Measurements from ENCODE around the gene TMPRSS6.

TMPRSS6 gene

DNA sequence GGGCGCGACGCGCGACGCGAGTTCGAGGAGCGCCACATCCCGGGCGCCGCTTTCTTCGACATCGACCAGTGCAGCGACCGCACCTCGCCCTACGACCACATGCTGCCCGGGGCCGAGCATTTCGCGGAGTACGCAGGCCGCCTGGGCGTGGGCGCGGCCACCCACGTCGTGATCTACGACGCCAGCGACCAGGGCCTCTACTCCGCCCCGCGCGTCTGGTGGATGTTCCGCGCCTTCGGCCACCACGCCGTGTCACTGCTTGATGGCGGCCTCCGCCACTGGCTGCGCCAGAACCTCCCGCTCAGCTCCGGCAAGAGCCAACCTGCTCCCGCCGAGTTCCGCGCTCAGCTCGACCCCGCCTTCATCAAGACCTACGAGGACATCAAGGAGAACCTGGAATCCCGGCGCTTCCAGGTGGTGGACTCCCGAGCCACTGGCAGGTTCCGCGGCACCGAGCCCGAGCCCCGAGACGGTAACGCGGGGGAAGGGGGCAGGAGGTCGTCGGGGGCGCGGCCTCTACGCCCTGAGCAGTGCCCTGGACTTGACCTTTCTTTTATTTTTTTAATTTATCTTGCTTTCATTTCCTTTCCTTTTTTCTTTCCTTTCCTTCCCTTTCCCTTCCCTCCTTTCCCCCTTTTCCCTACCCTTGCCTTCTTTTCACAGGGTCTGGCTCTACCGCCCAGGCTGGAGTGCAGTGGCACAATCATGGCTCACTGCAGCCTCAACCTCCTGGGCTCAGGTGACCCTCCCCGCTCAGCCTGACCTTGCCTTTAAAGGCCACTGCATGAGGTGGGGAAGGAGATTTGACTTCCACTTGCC lies 85.0 kb downstream of the TMPRSS6 start:
- no peak overlapping the region for H3K4me3 Mint-ChIP-seq
- H3K9me3 Mint-ChIP-seq: no peaks in the 10 kb centered on the region
- H3K36me3 Mint-ChIP-seq (ENCODE audit: low read depth): peaks cover 5% of the 10 kb centered on the region
- H3K27me3 Mint-ChIP-seq (ENCODE audit: low read depth): no peaks in the 10 kb centered on the region
- peaks cover 20% of the 10 kb centered on the region for H3K4me1 Mint-ChIP-seq (ENCODE audit: low read depth)
- no peak overlapping the region for H3K27ac Mint-ChIP-seq

DNA sequence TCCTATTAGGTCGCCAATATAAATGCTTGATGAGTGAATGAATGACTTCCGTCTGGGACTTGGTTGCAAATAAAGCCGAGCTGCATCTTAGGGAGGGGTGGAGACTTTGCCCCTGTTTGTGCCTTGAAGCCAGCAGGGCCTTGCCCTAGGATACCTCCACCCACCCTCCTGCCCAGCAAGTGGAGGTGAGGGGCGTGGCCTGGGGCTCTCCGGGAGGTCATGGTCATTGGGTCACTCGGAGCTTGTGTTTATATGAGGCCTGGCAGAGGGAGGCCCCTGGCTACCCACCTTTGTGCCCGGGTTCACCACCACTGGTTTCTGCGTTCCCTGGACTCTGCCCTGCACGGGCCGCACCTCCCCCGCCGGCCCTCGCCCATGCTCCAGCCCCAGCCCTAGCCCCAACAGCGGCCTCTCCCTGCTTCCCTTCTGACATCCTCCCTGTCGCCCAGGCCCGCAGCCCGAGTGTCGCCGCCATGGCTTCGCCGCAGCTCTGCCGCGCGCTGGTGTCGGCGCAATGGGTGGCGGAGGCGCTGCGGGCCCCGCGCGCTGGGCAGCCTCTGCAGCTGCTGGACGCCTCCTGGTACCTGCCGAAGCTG lies 85.7 kb downstream of the TMPRSS6 start:
- Mint-ChIP-seq H3K4me3 (no peak overlapping the region), H3K36me3 (ENCODE audit: low read depth) (peaks cover 5% of the 10 kb centered on the region), H3K27me3 (ENCODE audit: low read depth) (no peaks in the 10 kb centered on the region), H3K9me3 (no peaks in the 10 kb centered on the region), H3K4me1 (ENCODE audit: low read depth) (peaks cover 20% of the 10 kb centered on the region), H3K27ac (no peak overlapping the region)

DNA sequence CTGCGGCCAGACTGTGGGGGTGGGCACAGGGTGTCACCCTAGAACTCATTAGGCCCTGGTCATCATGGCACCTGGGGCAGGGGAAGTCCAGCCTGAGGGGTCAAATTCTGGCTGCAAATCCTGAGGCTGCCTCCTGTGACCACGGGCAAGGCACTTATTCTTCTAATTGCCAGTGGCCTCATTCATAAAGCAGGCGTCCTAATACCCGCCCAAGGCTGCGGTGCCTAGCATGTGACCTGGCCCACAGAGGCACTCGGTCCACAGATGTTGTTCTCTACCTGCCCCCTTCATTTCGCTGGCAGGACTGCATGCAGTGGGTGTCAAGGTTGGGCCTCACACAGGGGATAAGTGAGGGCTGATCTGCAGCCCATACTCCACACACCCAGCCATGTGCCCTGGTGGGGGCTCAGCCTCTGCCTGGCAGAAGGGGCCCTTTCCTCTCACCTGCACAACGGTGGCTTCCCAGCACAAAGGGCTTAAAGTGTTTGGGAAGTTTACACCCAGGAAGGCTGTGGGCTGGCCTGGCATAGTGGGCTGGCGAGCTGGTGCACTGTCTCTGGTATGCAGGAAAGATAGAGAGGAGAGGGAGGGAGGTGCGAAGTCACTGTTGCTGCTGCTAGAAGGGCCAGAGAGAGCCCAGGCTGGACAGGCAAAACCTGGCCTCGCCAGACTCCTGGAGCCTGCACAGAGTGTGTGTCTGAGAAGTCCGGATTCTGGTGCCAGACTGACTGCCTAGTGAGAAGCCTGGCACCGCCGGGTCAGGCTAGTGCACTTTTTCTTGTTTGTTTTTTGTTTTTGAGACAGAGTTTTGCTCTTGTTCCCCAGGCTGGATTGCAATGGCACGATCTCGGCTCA lies 86.8 kb downstream of the TMPRSS6 start:
- no peaks in the 10 kb centered on the region for H3K9me3 Mint-ChIP-seq
- no peak overlapping the region for H3K27ac Mint-ChIP-seq
- H3K4me3 Mint-ChIP-seq: no peak overlapping the region
- no peaks in the 10 kb centered on the region for H3K27me3 Mint-ChIP-seq (ENCODE audit: low read depth)
- H3K4me1 Mint-ChIP-seq (ENCODE audit: low read depth): peaks cover 22% of the 10 kb centered on the region
- H3K36me3 Mint-ChIP-seq (ENCODE audit: low read depth): peaks cover 5% of the 10 kb centered on the region

- Mint-ChIP-seq H3K4me3 (peak overlapping the region; percentile 72), H3K4me1 (ENCODE audit: low read depth) (peaks cover 22% of the 10 kb centered on the region), H3K27me3 (ENCODE audit: low read depth) (no peaks in the 10 kb centered on the region), H3K27ac (peak overlapping the region; percentile 77), H3K9me3 (no peaks in the 10 kb centered on the region), H3K36me3 (ENCODE audit: low read depth) (peaks cover 5% of the 10 kb centered on the region)
Observed at GRCh38 chr22:37021710-37022482, 87.6 kb downstream of the TMPRSS6 start.

DNA sequence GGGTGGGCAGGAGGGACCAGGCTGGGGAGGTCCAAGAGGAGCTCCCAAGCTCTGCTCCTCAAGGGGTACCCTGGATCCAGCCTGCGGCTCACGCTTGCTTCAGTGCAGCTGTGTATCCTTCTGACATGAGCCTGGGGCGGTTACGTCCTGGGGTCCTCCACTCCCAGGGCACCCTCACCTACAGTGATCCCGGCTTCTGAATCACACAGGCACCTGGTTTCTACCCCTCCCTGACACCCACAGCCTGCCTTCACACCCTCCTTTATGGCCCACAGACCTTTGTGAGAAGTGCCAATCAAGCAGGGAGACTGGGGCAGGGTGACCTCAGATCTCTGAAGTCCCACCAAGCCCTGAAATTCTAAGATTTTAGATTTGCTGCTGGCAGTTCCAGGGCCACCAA lies 88.5 kb downstream of the TMPRSS6 start:
- Mint-ChIP-seq H3K4me3 (no peak overlapping the region), H3K36me3 (ENCODE audit: low read depth) (peaks cover 5% of the 10 kb centered on the region), H3K9me3 (no peaks in the 10 kb centered on the region), H3K4me1 (ENCODE audit: low read depth) (peaks cover 22% of the 10 kb centered on the region), H3K27me3 (ENCODE audit: low read depth) (no peaks in the 10 kb centered on the region), H3K27ac (no peak overlapping the region)

- Mint-ChIP-seq H3K27ac (peak overlapping the region; percentile 67), H3K4me1 (ENCODE audit: low read depth) (peaks cover 22% of the 10 kb centered on the region), H3K9me3 (no peaks in the 10 kb centered on the region), H3K27me3 (ENCODE audit: low read depth) (peaks cover 3% of the 10 kb centered on the region), H3K4me3 (peak overlapping the region; percentile 88), H3K36me3 (ENCODE audit: low read depth) (peaks cover 4% of the 10 kb centered on the region)
Observed at GRCh38 chr22:37020192-37020479, 89.4 kb downstream of the TMPRSS6 start.

- Mint-ChIP-seq H3K36me3 (ENCODE audit: low read depth) (no peaks in the 10 kb centered on the region), H3K4me1 (ENCODE audit: low read depth) (peaks cover 18% of the 10 kb centered on the region), H3K4me3 (peak within 1 kb of the TSS; percentile 88), H3K9me3 (no peaks in the 10 kb centered on the region), H3K27ac (peak within 1 kb of the TSS; percentile 73), H3K27me3 (ENCODE audit: low read depth) (peaks cover 6% of the 10 kb centered on the region)
Observed at GRCh38 chr22:37019309-37020191, 90.0 kb downstream of the TMPRSS6 start, which contains the start of the genes MPST and TST. TSS of gene MPST (plus strand) at chr22:37019742. CDS start at chr22:37019837, 95 bp downstream. TSS of gene TST (minus strand) at chr22:37019447. CDS start at chr22:37018732, 715 bp downstream.

- Mint-ChIP-seq H3K27ac (peak overlapping the region; percentile 73), H3K9me3 (no peaks in the 10 kb centered on the region), H3K4me1 (ENCODE audit: low read depth) (peaks cover 18% of the 10 kb centered on the region), H3K27me3 (ENCODE audit: low read depth) (peaks cover 6% of the 10 kb centered on the region), H3K36me3 (ENCODE audit: low read depth) (no peaks in the 10 kb centered on the region), H3K4me3 (peak overlapping the region; percentile 82)
Observed at GRCh38 chr22:37018815-37019308, 90.7 kb downstream of the TMPRSS6 start.

GRCh38 chr22:37018086-37018814 lies 91.3 kb downstream of the TMPRSS6 start:
- H3K9me3 Mint-ChIP-seq: no peaks in the 10 kb centered on the region
- peak overlapping the region; percentile 82 for H3K4me3 Mint-ChIP-seq
- no peaks in the 10 kb centered on the region for H3K36me3 Mint-ChIP-seq (ENCODE audit: low read depth)
- peak overlapping the region; percentile 73 for H3K27ac Mint-ChIP-seq
- peaks cover 6% of the 10 kb centered on the region for H3K27me3 Mint-ChIP-seq (ENCODE audit: low read depth)
- H3K4me1 Mint-ChIP-seq (ENCODE audit: low read depth): peaks cover 18% of the 10 kb centered on the region

DNA sequence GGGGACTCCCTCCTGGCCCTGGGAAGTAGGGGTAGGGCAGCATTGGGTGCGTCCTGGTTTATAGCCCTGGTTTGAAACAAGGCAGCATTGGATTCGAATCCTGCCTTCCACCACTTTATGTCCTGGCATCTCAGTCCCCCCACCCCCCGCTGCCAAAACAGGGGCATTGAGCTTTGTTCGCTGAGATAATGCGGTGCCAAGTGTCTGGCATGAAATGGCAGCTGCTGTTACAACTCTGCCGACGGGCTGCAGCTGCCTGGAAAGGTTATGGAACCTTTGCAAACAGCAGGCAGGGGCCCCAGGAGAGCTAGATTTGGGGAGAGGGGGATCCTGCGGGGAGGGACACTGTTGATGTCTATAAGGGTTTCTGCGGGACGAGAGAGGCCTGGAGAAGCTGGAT lies 92.2 kb downstream of the TMPRSS6 start:
- no peak overlapping the region for H3K27ac Mint-ChIP-seq
- H3K4me3 Mint-ChIP-seq: peak overlapping the region; percentile 40
- no peaks in the 10 kb centered on the region for H3K36me3 Mint-ChIP-seq (ENCODE audit: low read depth)

GRCh38 chr22:37016134-37016910 lies 93.2 kb downstream of the TMPRSS6 start:
- H3K4me3 Mint-ChIP-seq: no peak overlapping the region
- H3K9me3 Mint-ChIP-seq: no peaks in the 10 kb centered on the region
- no peak overlapping the region for H3K27ac Mint-ChIP-seq
- peaks cover 11% of the 10 kb centered on the region for H3K4me1 Mint-ChIP-seq (ENCODE audit: low read depth)
- H3K36me3 Mint-ChIP-seq (ENCODE audit: low read depth): no peaks in the 10 kb centered on the region
- H3K27me3 Mint-ChIP-seq (ENCODE audit: low read depth): peaks cover 6% of the 10 kb centered on the region

More for the DNA sequence above, 92.2 kb downstream of the TMPRSS6 start:
- no peaks in the 10 kb centered on the region for H3K9me3 Mint-ChIP-seq
- peaks cover 18% of the 10 kb centered on the region for H3K4me1 Mint-ChIP-seq (ENCODE audit: low read depth)
- H3K27me3 Mint-ChIP-seq (ENCODE audit: low read depth): peaks cover 6% of the 10 kb centered on the region

- H3K9me3 Mint-ChIP-seq: no peaks in the 10 kb centered on the region
- H3K36me3 Mint-ChIP-seq (ENCODE audit: low read depth): no peaks in the 10 kb centered on the region
- peaks cover 8% of the 10 kb centered on the region for H3K4me1 Mint-ChIP-seq (ENCODE audit: low read depth)
- no peak overlapping the region for H3K4me3 Mint-ChIP-seq
- H3K27ac Mint-ChIP-seq: no peak overlapping the region
- peaks cover 6% of the 10 kb centered on the region for H3K27me3 Mint-ChIP-seq (ENCODE audit: low read depth)
Observed at GRCh38 chr22:37015587-37015878, 94.0 kb downstream of the TMPRSS6 start.
